ENCODE results near the gene ZBTB44. TPM values are rescaled to one million over a fixed set of nuclear protein-coding genes. Genes with fewer than 3 reads are reported as not detected.
A peak's percentile ranks its signal among the peaks of the same experiment; 100 is the strongest.

Gene ZBTB44
- total RNA-seq, 1 donor from 2014 or later = 43.6 TPM

DNA sequence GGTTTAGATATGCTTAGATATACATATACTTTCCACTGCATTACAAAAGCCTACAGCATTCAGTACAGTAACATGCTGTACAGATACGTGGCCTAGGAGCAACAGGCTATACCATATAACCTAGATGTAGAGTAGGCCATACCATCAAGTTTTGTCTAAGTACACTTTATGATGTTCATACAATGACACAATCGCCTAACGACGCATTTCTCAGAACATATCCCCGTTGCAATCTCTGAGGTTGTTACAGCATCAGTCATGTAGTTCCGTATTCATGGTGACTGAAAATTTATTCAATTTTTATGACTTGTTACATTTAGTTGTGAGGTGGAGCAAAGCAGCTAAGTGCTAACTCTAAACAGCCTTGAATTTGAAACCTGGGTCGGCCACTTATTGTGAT lies 6.7 kb downstream of the ZBTB44 start:
- H3K9me3 Mint-ChIP-seq = peaks cover 34% of the 10 kb centered on the region
- Histone ChIP-seq H3K27ac (no peak overlapping the region), H2AFZ (replicated peaks) (no peak overlapping the region), H4K20me1 (ENCODE audit: low read depth) (peaks cover 19% of the 10 kb centered on the region), H3K79me2 (ENCODE audit: low read depth) (peaks cover 100% of the 10 kb centered on the region), H3K27me3 (no peaks in the 10 kb centered on the region), H3K9ac (no peak overlapping the region), H3K4me2 (no peak overlapping the region), H3F3A (ENCODE audit: low read depth) (no peaks in the 10 kb centered on the region), H3K4me3 (no peak overlapping the region), H3K36me3 (peaks cover 7% of the 10 kb centered on the region), H3K9me3 (ENCODE audit: low read depth) (no peaks in the 10 kb centered on the region), H3K4me1 (peaks cover 6% of the 10 kb centered on the region)
- peaks cover 5% of the 10 kb centered on the region for H3K4me1 Mint-ChIP-seq
- H3K27ac Mint-ChIP-seq = no peak overlapping the region
- no peak for TF ChIP-seq EZH2phosphoT487 (IDR thresholded peaks at IDR 0.05)
- no peak for TF ChIP-seq EZH2 (IDR thresholded peaks at IDR 0.05)
- TF ChIP-seq, protein P1, sequence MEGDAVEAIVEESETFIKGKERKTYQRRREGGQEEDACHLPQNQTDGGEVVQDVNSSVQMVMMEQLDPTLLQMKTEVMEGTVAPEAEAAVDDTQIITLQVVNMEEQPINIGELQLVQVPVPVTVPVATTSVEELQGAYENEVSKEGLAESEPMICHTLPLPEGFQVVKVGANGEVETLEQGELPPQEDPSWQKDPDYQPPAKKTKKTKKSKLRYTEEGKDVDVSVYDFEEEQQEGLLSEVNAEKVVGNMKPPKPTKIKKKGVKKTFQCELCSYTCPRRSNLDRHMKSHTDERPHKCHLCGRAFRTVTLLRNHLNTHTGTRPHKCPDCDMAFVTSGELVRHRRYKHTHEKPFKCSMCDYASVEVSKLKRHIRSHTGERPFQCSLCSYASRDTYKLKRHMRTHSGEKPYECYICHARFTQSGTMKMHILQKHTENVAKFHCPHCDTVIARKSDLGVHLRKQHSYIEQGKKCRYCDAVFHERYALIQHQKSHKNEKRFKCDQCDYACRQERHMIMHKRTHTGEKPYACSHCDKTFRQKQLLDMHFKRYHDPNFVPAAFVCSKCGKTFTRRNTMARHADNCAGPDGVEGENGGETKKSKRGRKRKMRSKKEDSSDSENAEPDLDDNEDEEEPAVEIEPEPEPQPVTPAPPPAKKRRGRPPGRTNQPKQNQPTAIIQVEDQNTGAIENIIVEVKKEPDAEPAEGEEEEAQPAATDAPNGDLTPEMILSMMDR (IDR thresholded peaks at IDR 0.05) = no peak
- no peak for DNase-seq (ENCODE audit: low spot score)
- peaks cover 4% of the 10 kb centered on the region for H3K27me3 Mint-ChIP-seq (ENCODE audit: insufficient read depth, low read depth)
- H3K4me3 Mint-ChIP-seq = no peak overlapping the region
- peaks cover 30% of the 10 kb centered on the region for H3K36me3 Mint-ChIP-seq

DNA sequence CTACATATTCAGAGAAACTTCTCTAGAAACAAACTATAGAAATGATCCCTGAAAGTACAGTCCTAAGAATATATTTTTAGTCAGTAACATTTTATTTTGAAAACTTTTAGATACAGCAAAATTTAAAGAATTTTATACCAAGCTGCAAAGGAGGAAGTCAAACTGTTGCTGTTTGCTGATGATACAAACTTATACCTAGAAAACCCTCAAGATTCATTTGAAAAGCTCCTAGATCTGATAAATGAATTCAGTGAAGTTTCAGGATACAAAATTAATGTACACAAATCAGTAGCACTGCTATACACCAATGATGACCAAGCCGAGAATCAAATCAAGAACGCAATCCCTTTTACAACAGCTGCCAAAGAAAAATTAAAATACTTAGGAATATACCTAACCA lies 10.1 kb downstream of the ZBTB44 start:
- Histone ChIP-seq H4K20me1 (ENCODE audit: low read depth) (peaks cover 19% of the 10 kb centered on the region), H3K27ac (no peak overlapping the region), H3K9me3 (ENCODE audit: low read depth) (no peaks in the 10 kb centered on the region), H3K27me3 (no peaks in the 10 kb centered on the region), H3K4me3 (no peak overlapping the region), H2AFZ (replicated peaks) (no peak overlapping the region), H3K79me2 (ENCODE audit: low read depth) (peaks cover 99% of the 10 kb centered on the region), H3K9ac (no peak overlapping the region), H3K4me1 (peaks cover 7% of the 10 kb centered on the region), H3K36me3 (peaks cover 7% of the 10 kb centered on the region), H3F3A (ENCODE audit: low read depth) (no peaks in the 10 kb centered on the region), H3K4me2 (no peak overlapping the region)
- Mint-ChIP-seq H3K27ac (no peak overlapping the region), H3K4me3 (no peak overlapping the region), H3K27me3 (ENCODE audit: insufficient read depth, low read depth) (peaks cover 4% of the 10 kb centered on the region), H3K9me3 (peaks cover 36% of the 10 kb centered on the region), H3K36me3 (peaks cover 42% of the 10 kb centered on the region), H3K4me1 (peaks cover 4% of the 10 kb centered on the region)
- TF ChIP-seq EZH2phosphoT487 (IDR thresholded peaks at IDR 0.05) (no peak), EZH2 (IDR thresholded peaks at IDR 0.05) (no peak)
- TF ChIP-seq, protein P1 (IDR thresholded peaks at IDR 0.05) = no peak
- no peak for DNase-seq (ENCODE audit: low spot score)

DNA sequence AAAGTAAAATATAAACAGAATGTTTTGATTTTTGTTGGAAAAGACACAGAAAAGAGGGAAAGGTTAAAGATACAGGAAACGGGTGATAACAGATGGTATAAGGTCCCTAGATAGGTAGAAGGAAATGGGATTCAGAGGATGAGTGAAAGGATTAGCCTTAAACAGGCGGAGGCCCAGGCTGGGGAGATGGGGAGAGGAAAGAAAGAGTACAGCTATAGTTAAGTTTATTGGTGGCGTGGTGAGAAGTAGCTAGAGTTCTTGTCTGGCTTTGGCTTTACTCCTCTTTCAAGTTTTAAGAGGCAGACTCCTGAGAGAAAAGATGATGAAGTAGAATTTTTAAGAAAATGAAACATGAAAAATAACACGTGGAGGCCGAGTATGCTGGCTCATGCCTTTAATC lies 13.7 kb downstream of the ZBTB44 start:
- peaks cover 19% of the 10 kb centered on the region for H4K20me1 ChIP-seq (ENCODE audit: low read depth)
- peaks cover 94% of the 10 kb centered on the region for H3K79me2 ChIP-seq (ENCODE audit: low read depth)
- peaks cover 11% of the 10 kb centered on the region for H3K36me3 ChIP-seq
- no peak for DNase-seq (ENCODE audit: low spot score)
- Mint-ChIP-seq H3K27ac (peak overlapping the region; percentile 8), H3K36me3 (peaks cover 36% of the 10 kb centered on the region), H3K27me3 (ENCODE audit: insufficient read depth, low read depth) (peaks cover 4% of the 10 kb centered on the region), H3K4me1 (peaks cover 4% of the 10 kb centered on the region), H3K9me3 (peaks cover 18% of the 10 kb centered on the region), H3K4me3 (no peak overlapping the region)
- no peaks in the 10 kb centered on the region for H3F3A ChIP-seq (ENCODE audit: low read depth)
- no peak overlapping the region for H3K9ac ChIP-seq
- TF ChIP-seq, protein P1 (IDR thresholded peaks at IDR 0.05) = no peak
- TF ChIP-seq EZH2phosphoT487 (IDR thresholded peaks at IDR 0.05) (no peak), EZH2 (IDR thresholded peaks at IDR 0.05) (no peak)
- H3K27ac ChIP-seq = no peak overlapping the region
- H3K4me2 ChIP-seq = peak overlapping the region; percentile 6
- H3K4me3 ChIP-seq = no peak overlapping the region
- H3K27me3 ChIP-seq = no peaks in the 10 kb centered on the region
- peaks cover 10% of the 10 kb centered on the region for H3K4me1 ChIP-seq
- no peaks in the 10 kb centered on the region for H3K9me3 ChIP-seq (ENCODE audit: low read depth)
- no peak overlapping the region for H2AFZ ChIP-seq (replicated peaks)

Data from neural progenitor cell (in vitro differentiated cells).